Psoas muscle (tissue), 8 donors: ENCODE measurements around the gene CELF2. TPM values are rescaled to one million over a fixed set of nuclear protein-coding genes. Genes with fewer than 3 reads are reported as not detected.

Experiments
- ATAC-seq, 4 donors: fragments of 200-7000 bp; cut with Tn5 transposase; one replicate each; pipeline ENCODE4 v1.9.1; 2020; ENCODE audit warnings: moderate library complexity in 3 of 4, mild to moderate bottlenecking in 2 of 4
- DNase-seq, 2 donors: peaks; one replicate each; pipeline ENCODE4 v3.0.0-alpha.2; 2020
- H3K27ac ChIP-seq: fragments of 200-600 bp; one replicate; pipeline ENCODE4 v1.8.0; 2022
- H3K27me3 ChIP-seq, 3 donors: fragments of 200-600 bp in 1 of 3; one replicate each; pipeline versions ENCODE4 v1.6.1 to v1.8.0; 2013 to 2022; ENCODE audit warnings: low read length in 2 of 3, mild to moderate bottlenecking in 2 of 3, moderate library complexity in 1 of 3; ENCODE audit not compliant: insufficient read depth in 3 of 3
- H3K36me3 ChIP-seq, 2 donors: fragments of 200-600 bp in 1 of 2; one replicate each; pipeline versions ENCODE4 v1.6.1 to v1.8.0; 2013 to 2022; ENCODE audit warnings: low read depth in 1 of 2, mild to moderate bottlenecking in 1 of 2, moderate library complexity in 1 of 2; ENCODE audit not compliant: insufficient read depth in 1 of 2
- H3K4me1 ChIP-seq: fragments of 200-600 bp; one replicate; pipeline ENCODE4 v1.8.0; 2022
- H3K4me3 ChIP-seq: fragments of 200-600 bp; one replicate; pipeline ENCODE4 v1.8.0; 2022; ENCODE audit warnings: mild to moderate bottlenecking
- H3K9me3 ChIP-seq: fragments of 200-600 bp; one replicate; pipeline ENCODE4 v1.8.0; 2022
- CTCF ChIP-seq: fragments of 200-600 bp; IDR thresholded peaks from one replicate; pipeline ENCODE4 v1.8.0; 2022; ENCODE audit warnings: antibody characterized with exemption
- WGBS, 3 donors: extraction: QIAGEN DNeasy Blood & Tissue Kit; methylation state at CpG; one replicate each; pipeline versions ENCODE4 v1.1.6 to v1.1.7; 2013; 5-methylcytosine and 5-hydroxymethylcytosine counted together
- intact Hi-C, 2 donors: fragments of 100-400 bp; cut with DNase I; formaldehyde crosslinking; loops; one replicate each; pipeline versions ENCODE4 v1.11.0 to v1.14.2; 2022
- polyA plus RNA-seq, 3 donors: library from polyadenylated mRNA; stranded (reverse); fragments of 200-250 nt; gene quantifications; one replicate each; pipeline ENCODE4 v1.2.3, GENCODE V29; 2013
- total RNA-seq, 4 donors: library from RNA; stranded (reverse); fragmentation: NEBNext Ultra II Directional in 2 of 4; extraction: Animal tissue kit (Norgen Biotek cat#: 25700) in 2 of 4; gene quantifications; one replicate each; pipeline versions ENCODE4 v1.2.1 to v1.2.4, GENCODE V29; 2021 to 2023
- donor health status: healthy with polysubstance abuse.
- donor health status: DM: no; HTN: no; CAD: no; lungs with moderate emphysema.
- donor health status: Bipolar disorder and iron deficiency.
- donor health status: healthy.
- donor health status: DM: yes; HTN: yes; CAD: no.
- donor health status: DM: no; HTN: no; CAD: no.
- donor health status: DM: no; HTN: no; CAD: no.
- donor health status: DM: yes; HTN: yes; CAD: no.

Gene CELF2
- total and polyA plus RNA-seq, 7 donors: 9.8 to 47.8 (median 29.0) TPM

- 88 to 92% (median 92%) methylated on average over 24 of the region's 24 CpGs for WGBS, 3 donors
- TF ChIP-seq CTCF: no peak
- Histone ChIP-seq H3K4me3 (no peak overlapping the region), H3K27me3 (no peaks in the 10 kb centered on the region), H3K4me1 (peaks cover 4% of the 10 kb centered on the region), H3K36me3 (peaks cover 0 to 10% of the 10 kb centered on the region in 2 donors), H3K9me3 (no peaks in the 10 kb centered on the region), H3K27ac (no peak overlapping the region)
- intact Hi-C loops: no loop called here
- ATAC-seq (no peak), DNase-seq (no peak)
These were observed 229.2 kb downstream of the CELF2 start for GRCh38 chr10:11246752-11247467.

- Histone ChIP-seq H3K4me3 (no peak overlapping the region), H3K4me1 (no peaks in the 10 kb centered on the region), H3K27me3 (no peaks in the 10 kb centered on the region), H3K27ac (no peak overlapping the region), H3K9me3 (no peaks in the 10 kb centered on the region), H3K36me3 (peaks cover 0 to 11% of the 10 kb centered on the region in 2 donors)
- DNase-seq (no peak), ATAC-seq (no peak)
- 51 to 66% (median 62%) methylated on average over 10 of the region's 10 CpGs for WGBS, 3 donors
- TF ChIP-seq CTCF: no peak
- intact Hi-C loops: no loop called here
These were observed 231.6 kb downstream of the CELF2 start for GRCh38 chr10:11249152-11249807.

GRCh38 chr10:11249808-11250195, 232.1 kb downstream of the CELF2 start:
- no peak overlapping the region for H3K27ac ChIP-seq
- ATAC-seq (no peak), DNase-seq (no peak)
- H3K27me3 ChIP-seq: no peaks in the 10 kb centered on the region
- H3K36me3 ChIP-seq: peaks cover 0 to 11% of the 10 kb centered on the region in 2 donors
- 75 to 86% (median 82%) methylated on average over 2 of the region's 2 CpGs for WGBS, 3 donors
- no peaks in the 10 kb centered on the region for H3K9me3 ChIP-seq
- no peak for TF ChIP-seq CTCF
- H3K4me3 ChIP-seq: no peak overlapping the region
- intact Hi-C loops: no loop called here
- no peaks in the 10 kb centered on the region for H3K4me1 ChIP-seq

GRCh38 chr10:11250304-11250703, 232.6 kb downstream of the CELF2 start:
- Histone ChIP-seq H3K4me1 (no peaks in the 10 kb centered on the region), H3K27ac (no peak overlapping the region), H3K36me3 (peaks cover 0 to 11% of the 10 kb centered on the region in 2 donors), H3K4me3 (no peak overlapping the region), H3K9me3 (no peaks in the 10 kb centered on the region), H3K27me3 (no peaks in the 10 kb centered on the region)
- intact Hi-C loops: no loop called here
- no peak for TF ChIP-seq CTCF
- no peak for ATAC-seq
- WGBS, 3 donors: 92 to 99% (median 93%) methylated on average over 5 of the region's 5 CpGs
- no peak for DNase-seq
